ENCODE results near the gene SNRPB2.

GRCh38 chr20:16785226-16785625 is 55.4 kb downstream of the SNRPB2 start:
- no peak for TF ChIP-seq EZH2 (IDR thresholded peaks at IDR 0.05)
- TF ChIP-seq POLR2AphosphoS5 (IDR thresholded peaks at IDR 0.05; ENCODE audit: borderline replicate concordance, low read depth, low read length) = no peak
